ENCODE results near the gene KCNC3. TPM values are rescaled to one million over a fixed set of nuclear protein-coding genes. Genes with fewer than 3 reads are reported as not detected.

KCNC3 gene
- total RNA-seq, 6 donors from 2014 or later, result 3.8 to 15.7 (median 12.2) TPM

- peak in 1 of 2 donors; percentile 72 for DNase-seq
- Histone ChIP-seq H3K4me3 (no peak overlapping the region), H3K4me1 (no peaks in the 10 kb centered on the region), H3K36me3 (peaks cover 0 to 60% (median 43%) of the 10 kb centered on the region in 4 donors), H3K9me3 (peaks cover 0 to 6% (median 3%) of the 10 kb centered on the region in 4 donors), H3K27ac (no peak overlapping the region), H3K27me3 (no peaks in the 10 kb centered on the region)
- 90 to 94% methylated on average over 13 to 21 of the region's 22 CpGs for WGBS, 2 donors
- no peak for ATAC-seq (ENCODE audit: low FRiP score in 2 of 2)
- TF ChIP-seq EP300 (IDR thresholded peaks at IDR 0.05), result no peak
- no peak for TF ChIP-seq POLR2A (IDR thresholded peaks at IDR 0.05)
- no peak for TF ChIP-seq CTCF (IDR thresholded peaks at IDR 0.05)
- no peak for TF ChIP-seq POLR2AphosphoS5 (IDR thresholded peaks at IDR 0.05)
Observed at GRCh38 chr19:50281491-50281890, 47.7 kb downstream of the KCNC3 start.

GRCh38 chr19:50280983-50281382 is 48.2 kb downstream of the KCNC3 start:
- DNase-seq, result no peak
- Histone ChIP-seq H3K4me1 (no peaks in the 10 kb centered on the region), H3K4me3 (no peak overlapping the region), H3K27me3 (no peaks in the 10 kb centered on the region), H3K27ac (no peak overlapping the region), H3K9me3 (peaks cover 0 to 1% (median under 1%) of the 10 kb centered on the region in 4 donors), H3K36me3 (peaks cover 0 to 60% (median 43%) of the 10 kb centered on the region in 4 donors)
- TF ChIP-seq POLR2AphosphoS5 (IDR thresholded peaks at IDR 0.05), result no peak
- no peak for TF ChIP-seq EP300 (IDR thresholded peaks at IDR 0.05)
- no peak for TF ChIP-seq POLR2A (IDR thresholded peaks at IDR 0.05)
- no peak for TF ChIP-seq CTCF (IDR thresholded peaks at IDR 0.05)
- ATAC-seq (ENCODE audit: low FRiP score in 2 of 2), result peak in 1 of 2 donors; percentile 41
- 77 to 79% methylated on average over 3 of the region's 3 CpGs for WGBS, 2 donors

GRCh38 chr19:50280074-50280473 is 49.1 kb downstream of the KCNC3 start:
- Histone ChIP-seq H3K27ac (no peak overlapping the region), H3K9me3 (no peaks in the 10 kb centered on the region), H3K27me3 (no peaks in the 10 kb centered on the region), H3K36me3 (peaks cover 0 to 63% (median 47%) of the 10 kb centered on the region in 4 donors), H3K4me1 (no peaks in the 10 kb centered on the region), H3K4me3 (no peak overlapping the region)
- ATAC-seq (ENCODE audit: low FRiP score in 2 of 2) (peak in 1 of 2 donors; percentile 16), DNase-seq (peak in 1 of 2 donors; percentile 59)
- TF ChIP-seq POLR2A (IDR thresholded peaks at IDR 0.05) (no peak), POLR2AphosphoS5 (IDR thresholded peaks at IDR 0.05) (no peak), EP300 (IDR thresholded peaks at IDR 0.05) (no peak)
- 65 to 93% methylated on average over 8 to 14 of the region's 14 CpGs for WGBS, 2 donors

- WGBS, 2 donors, result 84 to 91% methylated on average over 11 to 14 of the region's 14 CpGs
- ATAC-seq (ENCODE audit: low FRiP score in 2 of 2), result no peak
- no peak overlapping the region for H3K27ac ChIP-seq
- no peak overlapping the region for H3K4me3 ChIP-seq
- no peak for TF ChIP-seq EP300 (IDR thresholded peaks at IDR 0.05)
- no peak for TF ChIP-seq CTCF (IDR thresholded peaks at IDR 0.05)
- TF ChIP-seq POLR2A (IDR thresholded peaks at IDR 0.05), result no peak
- TF ChIP-seq POLR2AphosphoS5 (IDR thresholded peaks at IDR 0.05), result no peak
- peak in 1 of 2 donors; percentile 52 for DNase-seq
- H3K27me3 ChIP-seq, result no peaks in the 10 kb centered on the region
- peaks cover 2 to 73% (median 47%) of the 10 kb centered on the region in 4 donors for H3K36me3 ChIP-seq
- no peaks in the 10 kb centered on the region for H3K9me3 ChIP-seq
- no peaks in the 10 kb centered on the region for H3K4me1 ChIP-seq
Observed at GRCh38 chr19:50277966-50278580, 51.1 kb downstream of the KCNC3 start.

GRCh38 chr19:50276370-50277063 is 52.7 kb downstream of the KCNC3 start:
- DNase-seq, result peak in 1 of 2 donors; percentile 60

More at GRCh38 chr19:50276370-50277063, 52.7 kb downstream of the KCNC3 start:
- WGBS, 2 donors, result 84 to 93% methylated on average over 10 to 15 of the region's 15 CpGs
- TF ChIP-seq POLR2A (IDR thresholded peaks at IDR 0.05) (no peak), EP300 (IDR thresholded peaks at IDR 0.05) (no peak), POLR2AphosphoS5 (IDR thresholded peaks at IDR 0.05) (no peak), CTCF (IDR thresholded peaks at IDR 0.05) (no peak)
- H3K27ac ChIP-seq, result no peak overlapping the region
- no peaks in the 10 kb centered on the region for H3K9me3 ChIP-seq
- H3K36me3 ChIP-seq, result peaks cover 2 to 77% (median 45%) of the 10 kb centered on the region in 4 donors
- H3K4me1 ChIP-seq, result no peaks in the 10 kb centered on the region
- no peaks in the 10 kb centered on the region for H3K27me3 ChIP-seq
- no peak for ATAC-seq (ENCODE audit: low FRiP score in 2 of 2)
- H3K4me3 ChIP-seq, result no peak overlapping the region
